ENCODE data around the gene TRIP13. TPM values are rescaled to one million over a fixed set of nuclear protein-coding genes. Genes with fewer than 3 reads are reported as not detected.

The TRIP13 gene
- total and polyA plus RNA-seq, 10 of the 15 experiments (the other 5 are each of a cell fraction or from before 2014, with no cell fraction given): 15.1 to 64.9 (median 32.2) TPM

DNA sequence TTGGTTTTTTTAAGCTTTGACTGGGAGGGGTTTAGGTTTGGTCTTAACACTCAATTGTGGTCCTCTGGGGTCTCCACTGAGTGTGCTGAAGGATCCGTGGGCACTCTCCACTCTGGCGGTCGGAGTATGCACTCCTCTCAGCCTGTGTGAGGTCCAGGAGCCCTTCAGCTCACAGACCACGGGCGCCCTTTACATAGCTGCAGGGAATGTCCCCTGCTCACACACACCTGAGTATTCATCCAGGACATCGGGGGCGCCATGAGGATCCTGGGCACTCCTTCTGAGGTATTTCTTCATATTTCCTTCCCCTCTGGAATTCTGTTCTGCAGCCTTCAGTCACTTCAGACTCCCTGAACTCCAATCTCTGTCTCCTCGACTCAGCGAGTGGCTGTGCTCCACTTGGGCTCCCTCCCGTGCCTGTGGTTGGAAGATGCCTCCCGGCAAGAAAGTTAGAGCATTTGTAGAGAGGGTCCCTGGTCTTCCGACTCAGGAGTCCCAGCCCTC lies 12.5 kb downstream of the TRIP13 start (continued):
- no peak for TF ChIP-seq ZBTB11 (CRISPR knock-in tag; IDR thresholded peaks at IDR 0.05)

- ChIA-PET CTCF (no interaction called here), RAD21 (ENCODE audit: unreplicated experiment) (no interaction called here), POLR2A (no interaction called here), SMC1A (ENCODE audit: uncharacterized antibody, unreplicated experiment) (no interaction called here)
- 97% methylated on average over 7 of the region's 7 CpGs for WGBS (ENCODE audit: insufficient coverage, insufficient replicate concordance, low lambda C conversion rate, missing lambda C conversion rate)
- Histone ChIP-seq H3K9ac (ENCODE audit: control insufficient read depth, insufficient read depth, low read length) (no peak overlapping the region), H3K4me1 (ENCODE audit: control insufficient read depth, insufficient read depth, low read length) (no peaks in the 10 kb centered on the region), H3K9me3 (replicated peaks; ENCODE audit: control insufficient read depth, insufficient read depth, low read length) (no peaks in the 10 kb centered on the region), H3K27ac (ENCODE audit: control insufficient read depth, insufficient read depth) (no peak overlapping the region), H4K20me1 (ENCODE audit: control insufficient read depth, insufficient read depth) (no peaks in the 10 kb centered on the region), H3K36me3 (ENCODE audit: control insufficient read depth in 2 of 2, insufficient read depth in 2 of 2, low read length in 1 of 2) (peaks cover 13 to 16% of the 10 kb centered on the region in 2 experiments; a peak in 3 of 4 replicates), H3K4me2 (ENCODE audit: control insufficient read depth, insufficient read depth) (no peak overlapping the region), H3K4me3 (no peak overlapping the region), H3K27me3 (replicated peaks in 1 of 2; ENCODE audit: control insufficient read depth in 2 of 2, insufficient read depth in 2 of 2, low read length in 1 of 2) (no peaks in the 10 kb centered on the region), H2AFZ (ENCODE audit: control insufficient read depth, low read depth, low read length) (no peak overlapping the region), H3K79me2 (ENCODE audit: control insufficient read depth, insufficient read depth, low read length) (no peaks in the 10 kb centered on the region)
- in situ Hi-C loops (cut with MboI): no loop called here
- TF ChIP-seq CHD1 (IDR thresholded peaks at IDR 0.05; ENCODE audit: low read depth, low read length): no peak
- TF ChIP-seq POLR2A (IDR thresholded peaks at IDR 0.05; ENCODE audit: low read depth, low read length): peak; percentile 17; the same call in 1 of the 2 replicates
- ATAC-seq (no peak), FAIRE-seq (no peak), DNase-seq (ENCODE audit: low read depth, low spot score) (no peak)
- intact Hi-C loops (cut with micrococcal nuclease; ENCODE audit: unreplicated experiment): no loop called here
- BruUV-seq (replicated peaks): no TSS peak
These were observed 14.8 kb downstream of the TRIP13 start for GRCh38 chr5:907366-907910.

Data from GM12878 (cell line).